ENCODE data around the gene SDK1. TPM values are rescaled to one million over a fixed set of nuclear protein-coding genes. Genes with fewer than 3 reads are reported as not detected.

The SDK1 gene
- total RNA-seq, 2 experiments from 2014 or later, result 0.19 to 0.36 TPM

- ChIA-PET POLR2A (no interaction called here), CTCF (ENCODE audit: unreplicated experiment) (no interaction called here)
- TF ChIP-seq EZH2phosphoT487 (IDR thresholded peaks at IDR 0.05; ENCODE audit: borderline replicate concordance, low read depth, low read length) (no peak), CTCF (conservative IDR thresholded peaks at IDR 0.05; ENCODE audit: low read length) (no peak)
- H3K4me2 ChIP-seq (ENCODE audit: low read length), result no peak overlapping the region
- H3K4me3 ChIP-seq (ENCODE audit: low read depth, low read length, poor library complexity, severe bottlenecking), result no peak overlapping the region
- H3K9me3 ChIP-seq (ENCODE audit: low read length), result no peaks in the 10 kb centered on the region
- no peaks in the 10 kb centered on the region for H3K4me1 ChIP-seq (ENCODE audit: insufficient read depth, low read length, poor library complexity, severe bottlenecking)
- H3K27ac ChIP-seq (ENCODE audit: low read depth, low read length, poor library complexity, severe bottlenecking), result no peak overlapping the region
- BruUV-seq (replicated peaks), result no TSS peak
- no peaks in the 10 kb centered on the region for H3K79me2 ChIP-seq (ENCODE audit: insufficient read depth, low read depth, low read length)
- no peak overlapping the region for H2AFZ ChIP-seq (ENCODE audit: low read length)
- H3K36me3 ChIP-seq (ENCODE audit: insufficient read depth, low read length), result no peaks in the 10 kb centered on the region
- intact Hi-C loops (cut with micrococcal nuclease; ENCODE audit: unreplicated experiment), result no loop called here
- no peaks in the 10 kb centered on the region for H4K20me1 ChIP-seq (ENCODE audit: insufficient read depth, low read length)
- H3K9me2 ChIP-seq (ENCODE audit: insufficient read depth, low read length), result no peaks in the 10 kb centered on the region
- DNase-seq (ENCODE audit: low spot score), result no peak
These were observed 757.1 kb downstream of the SDK1 start for GRCh38 chr7:4058158-4058557.

- TF ChIP-seq EZH2phosphoT487 (IDR thresholded peaks at IDR 0.05; ENCODE audit: borderline replicate concordance, low read depth, low read length) (no peak), CTCF (conservative IDR thresholded peaks at IDR 0.05; ENCODE audit: low read length) (no peak)
- no peaks in the 10 kb centered on the region for H3K9me2 ChIP-seq (ENCODE audit: insufficient read depth, low read length)
- H2AFZ ChIP-seq (ENCODE audit: low read length), result no peak overlapping the region
- H3K4me1 ChIP-seq (ENCODE audit: insufficient read depth, low read length, poor library complexity, severe bottlenecking), result no peaks in the 10 kb centered on the region
- no peaks in the 10 kb centered on the region for H3K9me3 ChIP-seq (ENCODE audit: low read length)
- no peak for DNase-seq (ENCODE audit: low spot score)
- BruUV-seq (replicated peaks), result no TSS peak
- no peak overlapping the region for H3K4me2 ChIP-seq (ENCODE audit: low read length)
- H3K27ac ChIP-seq (ENCODE audit: low read depth, low read length, poor library complexity, severe bottlenecking), result no peak overlapping the region
- H4K20me1 ChIP-seq (ENCODE audit: insufficient read depth, low read length), result no peaks in the 10 kb centered on the region
- H3K36me3 ChIP-seq (ENCODE audit: insufficient read depth, low read length), result no peaks in the 10 kb centered on the region
- intact Hi-C loops (cut with micrococcal nuclease; ENCODE audit: unreplicated experiment), result no loop called here
- ChIA-PET CTCF (ENCODE audit: unreplicated experiment) (no interaction called here), POLR2A (interaction anchor here (0.5 kb wide), 1 partner anchor 597 kb away, joined by 7 read pairs; no protein-coding TSS in a partner anchor)
- H3K79me2 ChIP-seq (ENCODE audit: insufficient read depth, low read depth, low read length), result no peaks in the 10 kb centered on the region
- no peak overlapping the region for H3K4me3 ChIP-seq (ENCODE audit: low read depth, low read length, poor library complexity, severe bottlenecking)
These were observed 764.1 kb downstream of the SDK1 start for GRCh38 chr7:4065190-4065589.

- Histone ChIP-seq H3K36me3 (ENCODE audit: insufficient read depth, low read length) (no peaks in the 10 kb centered on the region), H3K9me2 (ENCODE audit: insufficient read depth, low read length) (no peaks in the 10 kb centered on the region), H2AFZ (ENCODE audit: low read length) (no peak overlapping the region), H3K4me3 (ENCODE audit: low read depth, low read length, poor library complexity, severe bottlenecking) (no peak overlapping the region), H3K79me2 (ENCODE audit: insufficient read depth, low read depth, low read length) (no peaks in the 10 kb centered on the region), H3K4me2 (ENCODE audit: low read length) (no peak overlapping the region), H3K27ac (ENCODE audit: low read depth, low read length, poor library complexity, severe bottlenecking) (no peak overlapping the region), H4K20me1 (ENCODE audit: insufficient read depth, low read length) (no peaks in the 10 kb centered on the region), H3K9me3 (ENCODE audit: low read length) (no peaks in the 10 kb centered on the region), H3K4me1 (ENCODE audit: insufficient read depth, low read length, poor library complexity, severe bottlenecking) (no peaks in the 10 kb centered on the region)
- no TSS peak for BruUV-seq (replicated peaks)
- intact Hi-C loops (cut with micrococcal nuclease; ENCODE audit: unreplicated experiment), result no loop called here
- no peak for DNase-seq (ENCODE audit: low spot score)
- CTCF ChIA-PET (ENCODE audit: unreplicated experiment), result no interaction called here
- POLR2A ChIA-PET, result no interaction called here
- no peak for TF ChIP-seq CTCF (conservative IDR thresholded peaks at IDR 0.05; ENCODE audit: low read length)
These were observed 765.2 kb downstream of the SDK1 start for GRCh38 chr7:4066206-4066605.

Measured in OCI-LY7 (cell line).